ENCODE results near the gene MED1. TPM values are rescaled to one million over a fixed set of nuclear protein-coding genes. Genes with fewer than 3 reads are reported as not detected.

Gene MED1
- total and polyA plus RNA-seq, 9 of the 15 experiments (the other 6 are each of a cell fraction or from before 2014, with no cell fraction given), result 14.0 to 59.8 (median 46.7) TPM

GRCh38 chr17:39450847-39451581 lies at the start of gene MED1 (continued):
- TF ChIP-seq, protein P1, sequence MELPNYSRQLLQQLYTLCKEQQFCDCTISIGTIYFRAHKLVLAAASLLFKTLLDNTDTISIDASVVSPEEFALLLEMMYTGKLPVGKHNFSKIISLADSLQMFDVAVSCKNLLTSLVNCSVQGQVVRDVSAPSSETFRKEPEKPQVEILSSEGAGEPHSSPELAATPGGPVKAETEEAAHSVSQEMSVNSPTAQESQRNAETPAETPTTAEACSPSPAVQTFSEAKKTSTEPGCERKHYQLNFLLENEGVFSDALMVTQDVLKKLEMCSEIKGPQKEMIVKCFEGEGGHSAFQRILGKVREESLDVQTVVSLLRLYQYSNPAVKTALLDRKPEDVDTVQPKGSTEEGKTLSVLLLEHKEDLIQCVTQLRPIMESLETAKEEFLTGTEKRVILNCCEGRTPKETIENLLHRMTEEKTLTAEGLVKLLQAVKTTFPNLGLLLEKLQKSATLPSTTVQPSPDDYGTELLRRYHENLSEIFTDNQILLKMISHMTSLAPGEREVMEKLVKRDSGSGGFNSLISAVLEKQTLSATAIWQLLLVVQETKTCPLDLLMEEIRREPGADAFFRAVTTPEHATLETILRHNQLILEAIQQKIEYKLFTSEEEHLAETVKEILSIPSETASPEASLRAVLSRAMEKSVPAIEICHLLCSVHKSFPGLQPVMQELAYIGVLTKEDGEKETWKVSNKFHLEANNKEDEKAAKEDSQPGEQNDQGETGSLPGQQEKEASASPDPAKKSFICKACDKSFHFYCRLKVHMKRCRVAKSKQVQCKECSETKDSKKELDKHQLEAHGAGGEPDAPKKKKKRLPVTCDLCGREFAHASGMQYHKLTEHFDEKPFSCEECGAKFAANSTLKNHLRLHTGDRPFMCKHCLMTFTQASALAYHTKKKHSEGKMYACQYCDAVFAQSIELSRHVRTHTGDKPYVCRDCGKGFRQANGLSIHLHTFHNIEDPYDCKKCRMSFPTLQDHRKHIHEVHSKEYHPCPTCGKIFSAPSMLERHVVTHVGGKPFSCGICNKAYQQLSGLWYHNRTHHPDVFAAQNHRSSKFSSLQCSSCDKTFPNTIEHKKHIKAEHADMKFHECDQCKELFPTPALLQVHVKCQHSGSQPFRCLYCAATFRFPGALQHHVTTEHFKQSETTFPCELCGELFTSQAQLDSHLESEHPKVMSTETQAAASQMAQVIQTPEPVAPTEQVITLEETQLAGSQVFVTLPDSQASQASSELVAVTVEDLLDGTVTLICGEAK (IDR thresholded peaks at IDR 0.05), result 0 out of 2 replicates have a peak, but pooled peaks have one; percentile 43
- TF ChIP-seq, protein P1 (CRISPR knock-in tag; IDR thresholded peaks at IDR 0.05), result no peak
- TF ChIP-seq, protein P2, sequence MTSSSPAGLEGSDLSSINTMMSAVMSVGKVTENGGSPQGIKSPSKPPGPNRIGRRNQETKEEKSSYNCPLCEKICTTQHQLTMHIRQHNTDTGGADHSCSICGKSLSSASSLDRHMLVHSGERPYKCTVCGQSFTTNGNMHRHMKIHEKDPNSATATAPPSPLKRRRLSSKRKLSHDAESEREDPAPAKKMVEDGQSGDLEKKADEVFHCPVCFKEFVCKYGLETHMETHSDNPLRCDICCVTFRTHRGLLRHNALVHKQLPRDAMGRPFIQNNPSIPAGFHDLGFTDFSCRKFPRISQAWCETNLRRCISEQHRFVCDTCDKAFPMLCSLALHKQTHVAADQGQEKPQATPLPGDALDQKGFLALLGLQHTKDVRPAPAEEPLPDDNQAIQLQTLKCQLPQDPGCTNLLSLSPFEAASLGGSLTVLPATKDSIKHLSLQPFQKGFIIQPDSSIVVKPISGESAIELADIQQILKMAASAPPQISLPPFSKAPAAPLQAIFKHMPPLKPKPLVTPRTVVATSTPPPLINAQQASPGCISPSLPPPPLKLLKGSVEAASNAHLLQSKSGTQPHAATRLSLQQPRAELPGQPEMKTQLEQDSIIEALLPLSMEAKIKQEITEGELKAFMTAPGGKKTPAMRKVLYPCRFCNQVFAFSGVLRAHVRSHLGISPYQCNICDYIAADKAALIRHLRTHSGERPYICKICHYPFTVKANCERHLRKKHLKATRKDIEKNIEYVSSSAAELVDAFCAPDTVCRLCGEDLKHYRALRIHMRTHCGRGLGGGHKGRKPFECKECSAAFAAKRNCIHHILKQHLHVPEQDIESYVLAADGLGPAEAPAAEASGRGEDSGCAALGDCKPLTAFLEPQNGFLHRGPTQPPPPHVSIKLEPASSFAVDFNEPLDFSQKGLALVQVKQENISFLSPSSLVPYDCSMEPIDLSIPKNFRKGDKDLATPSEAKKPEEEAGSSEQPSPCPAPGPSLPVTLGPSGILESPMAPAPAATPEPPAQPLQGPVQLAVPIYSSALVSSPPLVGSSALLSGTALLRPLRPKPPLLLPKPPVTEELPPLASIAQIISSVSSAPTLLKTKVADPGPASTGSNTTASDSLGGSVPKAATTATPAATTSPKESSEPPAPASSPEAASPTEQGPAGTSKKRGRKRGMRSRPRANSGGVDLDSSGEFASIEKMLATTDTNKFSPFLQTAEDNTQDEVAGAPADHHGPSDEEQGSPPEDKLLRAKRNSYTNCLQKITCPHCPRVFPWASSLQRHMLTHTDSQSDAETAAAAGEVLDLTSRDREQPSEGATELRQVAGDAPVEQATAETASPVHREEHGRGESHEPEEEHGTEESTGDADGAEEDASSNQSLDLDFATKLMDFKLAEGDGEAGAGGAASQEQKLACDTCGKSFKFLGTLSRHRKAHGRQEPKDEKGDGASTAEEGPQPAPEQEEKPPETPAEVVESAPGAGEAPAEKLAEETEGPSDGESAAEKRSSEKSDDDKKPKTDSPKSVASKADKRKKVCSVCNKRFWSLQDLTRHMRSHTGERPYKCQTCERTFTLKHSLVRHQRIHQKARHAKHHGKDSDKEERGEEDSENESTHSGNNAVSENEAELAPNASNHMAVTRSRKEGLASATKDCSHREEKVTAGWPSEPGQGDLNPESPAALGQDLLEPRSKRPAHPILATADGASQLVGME (CRISPR knock-in tag; IDR thresholded peaks at IDR 0.05), result no peak
- TF ChIP-seq DPF2 (IDR thresholded peaks at IDR 0.05), result no peak
- peak; percentile 70 for TF ChIP-seq LCOR (CRISPR knock-in tag; IDR thresholded peaks at IDR 0.05)
- TF ChIP-seq, protein P3, sequence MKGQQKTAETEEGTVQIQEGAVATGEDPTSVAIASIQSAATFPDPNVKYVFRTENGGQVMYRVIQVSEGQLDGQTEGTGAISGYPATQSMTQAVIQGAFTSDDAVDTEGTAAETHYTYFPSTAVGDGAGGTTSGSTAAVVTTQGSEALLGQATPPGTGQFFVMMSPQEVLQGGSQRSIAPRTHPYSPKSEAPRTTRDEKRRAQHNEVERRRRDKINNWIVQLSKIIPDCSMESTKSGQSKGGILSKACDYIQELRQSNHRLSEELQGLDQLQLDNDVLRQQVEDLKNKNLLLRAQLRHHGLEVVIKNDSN (CRISPR knock-in tag; IDR thresholded peaks at IDR 0.05), result no peak
- no peak for TF ChIP-seq DIDO1 (tag; IDR thresholded peaks at IDR 0.05; ENCODE audit: low read depth)
- TF ChIP-seq ZC3H11A (IDR thresholded peaks at IDR 0.05; ENCODE audit: low read depth, low read length), result no peak
- TF ChIP-seq ZNF175 (CRISPR knock-in tag; IDR thresholded peaks at IDR 0.05; ENCODE audit: low read depth), result peak; percentile 46; the same call in 1 of the 2 replicates

Measured in K562 (cell line).